Epithelial cell of proximal tubule (primary cell): ENCODE measurements around the gene TNFAIP8L1. TPM values are rescaled to one million over a fixed set of nuclear protein-coding genes. Genes with fewer than 3 reads are reported as not detected.

Experiments used
- DNase-seq: peaks from one replicate; pipeline ENCODE4 v3.0.0-alpha.2; 2011; ENCODE audit warnings: low read depth
- H3K4me3 ChIP-seq: 2 replicates; pipeline ENCODE4 v1.5.1; 2011; ENCODE audit warnings: low read depth, mild to moderate bottlenecking, low read length
- total RNA-seq: library from RNA; depleted of rRNA; stranded (reverse); fragments of >200 nt; gene quantifications from 2 replicates; pipeline ENCODE4 v1.2.3, GENCODE V29; 2015
- TF ChIP-seq, protein P1 (sequence below): conservative IDR thresholded peaks from 2 replicates; pipeline ENCODE4 v1.5.1; 2012; ENCODE audit warnings: low read depth, mild to moderate bottlenecking, low read length

TNFAIP8L1 gene
- total RNA-seq, 1 donor from 2014 or later, result 6.7 TPM

DNA sequence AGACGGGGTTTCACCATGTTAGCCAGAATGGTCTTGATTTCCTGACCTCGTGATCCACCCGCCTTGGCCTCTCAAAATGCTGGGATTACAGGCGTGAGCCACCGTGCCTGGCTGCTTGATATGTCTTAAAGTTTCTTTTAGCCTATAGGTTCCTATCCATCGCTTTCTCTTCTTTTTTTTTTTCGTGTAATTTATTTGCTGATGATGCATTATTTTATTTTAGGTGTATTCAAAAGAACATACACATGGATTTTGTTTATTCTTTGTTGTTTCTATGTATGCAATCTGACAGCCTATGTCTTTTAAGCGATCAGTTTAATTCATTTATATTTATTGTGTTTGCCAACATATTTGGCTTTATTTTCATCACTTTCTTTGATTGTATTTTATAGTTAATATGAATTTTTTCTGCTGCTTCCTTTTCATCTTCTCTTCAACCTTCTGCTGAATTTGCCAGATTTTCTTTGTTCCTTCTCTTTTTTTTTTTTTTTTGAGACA, 26.0 kb upstream of the TNFAIP8L1 start:
- TF ChIP-seq, protein P1, sequence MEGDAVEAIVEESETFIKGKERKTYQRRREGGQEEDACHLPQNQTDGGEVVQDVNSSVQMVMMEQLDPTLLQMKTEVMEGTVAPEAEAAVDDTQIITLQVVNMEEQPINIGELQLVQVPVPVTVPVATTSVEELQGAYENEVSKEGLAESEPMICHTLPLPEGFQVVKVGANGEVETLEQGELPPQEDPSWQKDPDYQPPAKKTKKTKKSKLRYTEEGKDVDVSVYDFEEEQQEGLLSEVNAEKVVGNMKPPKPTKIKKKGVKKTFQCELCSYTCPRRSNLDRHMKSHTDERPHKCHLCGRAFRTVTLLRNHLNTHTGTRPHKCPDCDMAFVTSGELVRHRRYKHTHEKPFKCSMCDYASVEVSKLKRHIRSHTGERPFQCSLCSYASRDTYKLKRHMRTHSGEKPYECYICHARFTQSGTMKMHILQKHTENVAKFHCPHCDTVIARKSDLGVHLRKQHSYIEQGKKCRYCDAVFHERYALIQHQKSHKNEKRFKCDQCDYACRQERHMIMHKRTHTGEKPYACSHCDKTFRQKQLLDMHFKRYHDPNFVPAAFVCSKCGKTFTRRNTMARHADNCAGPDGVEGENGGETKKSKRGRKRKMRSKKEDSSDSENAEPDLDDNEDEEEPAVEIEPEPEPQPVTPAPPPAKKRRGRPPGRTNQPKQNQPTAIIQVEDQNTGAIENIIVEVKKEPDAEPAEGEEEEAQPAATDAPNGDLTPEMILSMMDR, result no peak
- no peak overlapping the region for H3K4me3 ChIP-seq
- no peak for DNase-seq

DNA sequence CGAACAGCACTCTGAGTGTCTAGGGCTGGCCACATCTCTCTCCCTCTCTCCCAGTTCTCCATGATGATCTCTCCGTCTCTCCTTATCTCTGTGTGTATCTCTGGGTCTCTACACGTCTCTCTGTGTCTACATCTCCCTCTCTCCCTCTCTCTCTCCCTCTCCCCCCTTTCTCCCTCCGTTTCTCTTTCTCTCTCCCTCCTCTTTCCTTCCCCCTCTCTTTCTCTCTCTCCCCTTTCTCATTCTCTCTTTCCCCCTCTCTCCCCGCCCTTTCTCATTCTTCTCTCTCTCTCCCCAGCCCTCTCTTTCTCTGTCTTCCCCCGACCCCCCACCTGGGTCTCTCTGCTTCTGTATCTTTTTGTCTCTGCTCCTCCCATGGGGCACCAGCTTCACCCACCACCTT, 21.3 kb upstream of the TNFAIP8L1 start:
- DNase-seq, result no peak
- no peak overlapping the region for H3K4me3 ChIP-seq
- TF ChIP-seq, protein P1, result no peak

DNA sequence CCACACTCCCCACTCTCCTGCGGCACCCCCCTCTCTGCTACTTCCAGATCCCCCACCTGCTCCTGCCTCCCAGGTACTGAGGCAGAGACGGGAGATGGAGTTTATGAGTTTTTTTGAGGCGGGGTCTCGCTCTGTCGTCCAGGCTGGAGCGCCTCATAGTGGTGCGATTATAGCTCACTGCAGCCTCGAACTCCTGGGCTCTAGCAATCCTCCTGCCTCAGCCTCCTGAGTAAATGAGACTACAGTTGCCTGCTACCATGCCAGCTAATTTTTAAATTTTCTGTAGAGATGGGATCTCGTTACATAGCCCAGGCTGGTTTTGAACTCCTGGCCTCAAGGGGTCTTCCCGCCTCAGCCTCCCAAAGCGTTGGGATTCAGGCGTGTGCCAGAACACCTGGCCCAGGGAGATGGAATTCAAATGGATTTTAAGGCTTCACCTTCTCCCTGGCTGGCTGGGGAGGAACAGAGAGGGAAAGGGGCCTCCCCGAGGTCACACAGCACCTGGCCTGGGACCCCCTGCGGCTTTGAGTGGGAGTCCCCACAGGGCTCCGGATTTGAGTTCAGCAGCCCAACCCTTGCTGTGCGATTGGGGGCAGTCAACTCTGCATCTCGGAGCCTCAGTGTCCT, 19.5 kb upstream of the TNFAIP8L1 start:
- no peak for DNase-seq
- no peak overlapping the region for H3K4me3 ChIP-seq
- TF ChIP-seq, protein P1, result no peak

DNA sequence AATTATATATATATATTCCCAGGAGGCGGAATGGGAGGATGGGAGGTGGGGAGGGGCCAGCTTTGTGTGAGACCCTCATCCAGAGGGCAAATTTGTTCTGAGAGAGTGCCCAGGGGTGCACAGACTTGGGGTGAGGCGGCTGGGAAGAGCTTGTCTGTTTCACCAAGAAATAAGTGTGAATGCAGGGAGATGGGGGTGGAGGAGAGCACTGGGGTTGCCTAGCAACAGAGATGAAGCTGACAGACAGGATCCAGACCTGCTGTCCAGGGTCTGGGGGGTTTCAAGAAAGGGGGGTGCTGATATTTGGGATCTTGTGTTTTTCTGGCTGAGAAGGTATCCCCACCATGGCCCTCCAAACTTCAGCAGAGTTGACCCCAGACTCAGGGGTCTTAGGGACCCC, 18.6 kb upstream of the TNFAIP8L1 start:
- H3K4me3 ChIP-seq, result no peak overlapping the region
- TF ChIP-seq, protein P1, result no peak
- no peak for DNase-seq

DNA sequence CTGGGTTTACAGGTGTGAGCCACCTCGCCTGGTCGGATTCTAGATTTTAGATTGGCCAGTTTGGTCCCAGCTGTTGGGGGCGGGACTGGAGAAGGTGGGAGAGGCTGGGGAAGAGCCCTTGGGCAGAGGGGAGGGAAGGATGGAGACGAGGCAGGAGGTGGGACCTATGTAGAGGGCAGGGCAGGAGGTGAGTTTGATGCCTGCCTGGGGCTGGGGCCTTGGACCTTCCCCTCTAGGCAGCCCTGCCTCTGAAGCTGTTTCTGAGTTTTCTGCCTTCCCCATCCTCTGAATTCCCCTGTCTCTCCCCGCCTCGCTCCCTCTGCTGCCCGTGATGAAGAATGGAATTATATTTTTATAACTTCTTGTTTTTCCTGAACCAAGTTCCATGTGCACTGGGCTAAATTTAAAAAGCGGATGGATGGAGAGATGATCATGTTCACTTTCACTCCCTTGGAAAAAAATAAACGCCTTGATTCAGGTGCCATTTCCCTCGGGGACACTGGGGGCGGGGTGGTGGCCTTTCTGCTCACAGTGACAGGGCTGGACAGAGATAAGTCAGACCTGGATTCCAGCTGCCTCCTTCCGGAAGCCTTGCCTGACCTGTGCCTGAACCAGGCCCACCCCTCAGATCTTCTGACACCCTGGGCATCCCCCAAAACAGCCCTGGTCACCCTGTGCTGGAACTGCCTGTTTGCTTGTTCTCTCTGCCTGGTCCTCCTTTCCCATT, 16.5 kb upstream of the TNFAIP8L1 start:
- no peak overlapping the region for H3K4me3 ChIP-seq
- TF ChIP-seq, protein P1, result no peak
- no peak for DNase-seq

DNA sequence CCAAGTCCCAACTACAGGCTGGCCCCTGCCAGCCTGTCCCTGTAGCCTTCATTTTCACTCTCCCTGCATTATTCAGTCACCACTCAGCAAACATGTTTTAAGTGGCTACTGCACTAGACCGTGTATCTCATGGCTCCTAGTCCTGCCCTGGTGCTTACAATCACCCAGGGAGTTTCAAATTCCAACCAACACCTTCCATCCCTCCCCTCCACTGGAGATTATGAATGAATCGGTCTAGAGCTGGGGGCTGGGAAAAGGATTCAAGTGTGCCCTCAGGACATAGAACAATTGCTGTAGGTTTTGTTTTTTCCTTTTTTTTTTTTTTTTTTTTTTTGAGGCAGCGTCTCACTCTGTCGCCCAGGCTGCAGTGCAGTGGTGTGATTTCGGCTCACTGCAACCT, 15.0 kb upstream of the TNFAIP8L1 start:
- DNase-seq, result no peak
- no peak overlapping the region for H3K4me3 ChIP-seq
- TF ChIP-seq, protein P1, result no peak
